SK-N-SH (cell line): ENCODE measurements around the gene CAPZA2. TPM values are rescaled to one million over a fixed set of nuclear protein-coding genes. Genes with fewer than 3 reads are reported as not detected.
"Not testable (repeated sequence)": the region's sequence is repeated elsewhere in the genome, so short reads cannot be mapped to it uniquely, and the experiment has no call there.

ENCODE experiments used
- CTCF ChIA-PET: fragments of 300-600, 350-600 bp; formaldehyde crosslinking; extraction: SDS; loops from one replicate; lab custom pipeline; 2021; lab: Yijun Ruan, JAX
- POLR2A ChIA-PET: fragments of 350-600 bp; sonication (Branson Sonifier 250); formaldehyde crosslinking; extraction: SDS; loops from one replicate; lab custom pipeline; 2020; ENCODE audit warnings: antibody characterized with exemption, inconsistent platforms; lab: Yijun Ruan, JAX
- DNase-seq: peaks from one replicate; pipeline ENCODE4 v3.0.0; 2012
- H2AFZ ChIP-seq: fragments of 200-600 bp; sonication (generic); 2 replicates; pipeline ENCODE4 v1.8.1; 2016; ENCODE audit warnings: antibody characterized with exemption, mild to moderate bottlenecking, low read depth
- H3F3A ChIP-seq: fragments of 200-600 bp; sonication (generic); replicated peaks from 2 replicates; pipeline ENCODE3; 2016; ENCODE audit warnings: antibody characterized with exemption, mild to moderate bottlenecking; ENCODE audit not compliant: insufficient read depth
- H3K27ac ChIP-seq, 2 experiments: fragments of 200-500 bp in 1 of 2; fragments of 200-600 bp in 1 of 2; sonication (Bioruptor generic) in 1 of 2; sonication (generic), shearing (Covaris generic) in 1 of 2; 2 replicates each; pipeline versions ENCODE4 v1.5.1 to v1.6.1; 2014 to 2016; ENCODE audit warnings: low read depth in 2 of 2, inconsistent platforms in 1 of 2, low read length in 1 of 2, mild to moderate bottlenecking in 1 of 2, mixed read lengths in 1 of 2
- H3K27me3 ChIP-seq: fragments of 200-600 bp; sonication (generic), shearing (Covaris generic); 2 replicates; pipeline ENCODE4 v1.6.1; 2016; ENCODE audit warnings: mixed run types; ENCODE audit not compliant: insufficient read depth
- H3K36me3 ChIP-seq, 2 experiments: fragments of 200-500 bp in 1 of 2; fragments of 200-600 bp in 1 of 2; sonication (Bioruptor generic) in 1 of 2; sonication (generic) in 1 of 2; replicated peaks in 1 of 2; 2 replicates each; pipeline versions ENCODE3 to v1.5.1; 2014 to 2016; ENCODE audit warnings: low read length in 1 of 2, mild to moderate bottlenecking in 1 of 2; ENCODE audit not compliant: insufficient read depth in 2 of 2, control insufficient read depth in 1 of 2
- H3K4me1 ChIP-seq, 2 experiments: fragments of 200-500 bp in 1 of 2; fragments of 200-600 bp in 1 of 2; sonication (Bioruptor generic) in 1 of 2; sonication (generic), shearing (Covaris generic) in 1 of 2; 2 replicates each; pipeline versions ENCODE4 v1.5.1 to v1.6.1; 2014 to 2016; ENCODE audit warnings: low read depth in 1 of 2, low read length in 1 of 2, mixed run types in 1 of 2; ENCODE audit not compliant: insufficient read depth in 2 of 2, control insufficient read depth in 1 of 2
- H3K4me2 ChIP-seq: fragments of 200-600 bp; sonication (generic), shearing (Covaris generic); 2 replicates; pipeline ENCODE4 v1.6.1; 2017; ENCODE audit warnings: mixed run types
- H3K4me3 ChIP-seq, 2 experiments: fragments of 200-500 bp in 1 of 2; fragments of 200-600 bp in 1 of 2; sonication (Bioruptor generic) in 1 of 2; sonication (generic), shearing (Covaris generic) in 1 of 2; 2 replicates each; pipeline versions ENCODE4 v1.5.1 to v1.8.1; 2014 to 2016; ENCODE audit warnings: low read depth in 2 of 2, inconsistent platforms in 1 of 2, low read length in 1 of 2, mild to moderate bottlenecking in 1 of 2, mixed read lengths in 1 of 2, moderate library complexity in 1 of 2
- H3K79me2 ChIP-seq: fragments of 200-600 bp; sonication (generic); 2 replicates; pipeline ENCODE4 v1.8.1; 2017; ENCODE audit warnings: mild to moderate bottlenecking; ENCODE audit not compliant: insufficient read depth
- H3K9ac ChIP-seq: fragments of 200-600 bp; sonication (generic); 2 replicates; pipeline ENCODE4 v1.6.1; 2017; ENCODE audit warnings: mixed run types
- H3K9me2 ChIP-seq: fragments of 200-600 bp; sonication (generic); 2 replicates; pipeline ENCODE4 v1.6.1; 2017; ENCODE audit warnings: mixed run types
- H3K9me3 ChIP-seq: fragments of 200-600 bp; sonication (generic); 2 replicates; pipeline ENCODE4 v1.6.1; 2017; ENCODE audit warnings: mixed run types, mild to moderate bottlenecking, moderate library complexity
- H4K20me1 ChIP-seq: fragments of 200-600 bp; sonication (generic); 2 replicates; pipeline ENCODE4 v1.6.1; 2017; ENCODE audit warnings: mild to moderate bottlenecking, mixed run types; ENCODE audit not compliant: insufficient read depth
- MAX ChIP-seq: IDR thresholded peaks from 2 replicates; pipeline ENCODE4 v1.4.0; 2012; ENCODE audit warnings: low read depth
- MXI1 ChIP-seq: IDR thresholded peaks from 2 replicates; pipeline ENCODE4 v1.6.1; 2012; ENCODE audit warnings: mild to moderate bottlenecking, low read depth, low read length, improper control_type of control experiment
- NFIC ChIP-seq: IDR thresholded peaks from 2 replicates; pipeline ENCODE4 v1.4.0; 2012; ENCODE audit warnings: borderline replicate concordance
- RCOR1 ChIP-seq: fragments of 150-350 bp; IDR thresholded peaks from 2 replicates; pipeline ENCODE4 v1.6.1; 2017; ENCODE audit warnings: antibody characterized with exemption, low read length
- REST ChIP-seq: IDR thresholded peaks from 2 replicates; pipeline ENCODE4 v1.6.1; 2012; ENCODE audit warnings: mild to moderate bottlenecking, low read depth, low read length, moderate library complexity
- SIN3A ChIP-seq: IDR thresholded peaks from 2 replicates; pipeline ENCODE4 v1.6.1; 2012; ENCODE audit warnings: low read depth, mild to moderate bottlenecking, low read length, moderate library complexity, borderline replicate concordance
- SMC3 ChIP-seq: IDR thresholded peaks from 2 replicates; pipeline ENCODE4 v1.6.1; 2012; ENCODE audit warnings: low read depth, low read length, improper control_type of control experiment
- YY1 ChIP-seq: IDR thresholded peaks from 2 replicates; pipeline ENCODE4 v1.4.0; 2012; ENCODE audit warnings: low read depth, mild to moderate bottlenecking
- ZBTB33 ChIP-seq: IDR thresholded peaks from 2 replicates; pipeline ENCODE4 v1.4.0; 2012; ENCODE audit warnings: low read depth, borderline replicate concordance
- WGBS: methylation state at CpG from one replicate; pipeline ENCODE4 v1.1.6; 2017; ENCODE audit warnings: low lambda C conversion rate; 5-methylcytosine and 5-hydroxymethylcytosine counted together
- polyA plus RNA-seq, 3 experiments: library from polyadenylated mRNA; depleted of rRNA; stranded (reverse); fragments of >200 nt; gene quantifications; 2 replicates each; pipeline ENCODE4 v1.2.3, GENCODE V29; 2012
- TF ChIP-seq, protein P1 (sequence below): fragments of 150-350 bp; IDR thresholded peaks from 2 replicates; pipeline ENCODE4 v1.6.1; 2016; ENCODE audit warnings: mild to moderate bottlenecking, low read depth, low read length
- TF ChIP-seq, protein P2 (sequence below): fragments of 200-600 bp; sonication (generic); IDR thresholded peaks from 2 replicates; pipeline ENCODE4 v1.6.1; 2017; ENCODE audit warnings: antibody characterized with exemption, mild to moderate bottlenecking, moderate library complexity

The CAPZA2 gene
- polyA plus RNA-seq, 1 of the 3 experiments (the other 2 are of a cell fraction): 44.6 TPM

- Histone ChIP-seq H3K79me2 (peaks cover 85% of the 10 kb centered on the region), H3K9me3 (no peaks in the 10 kb centered on the region), H3K4me2 (no peak overlapping the region)
- TF ChIP-seq NFIC (no peak), MXI1 (no peak), RCOR1 (no peak)
- TF ChIP-seq, all 33 proteins: peak for 0
- Histone ChIP-seq H3K27me3 (no peaks in the 10 kb centered on the region), H4K20me1 (no peaks in the 10 kb centered on the region), H3K9ac (no peak overlapping the region), H3K36me3 (peaks cover 0 to 3% of the 10 kb centered on the region in 2 experiments), H3F3A (peaks cover 2% of the 10 kb centered on the region), H3K4me1 (peaks cover 13 to 17% of the 10 kb centered on the region in 2 experiments; a peak in 3 of 4 replicates), H3K27ac (no peak overlapping the region), H3K4me3 (no peak overlapping the region), H2AFZ (no peak overlapping the region), H3K9me2 (no peaks in the 10 kb centered on the region)
- CTCF ChIA-PET: interaction anchor here (1.8 to 3.1 kb wide), 4 partner anchors 10 to 170 kb away, joined by 4 to 14 read pairs (median 8); no protein-coding TSS in a partner anchor
- POLR2A ChIA-PET: no interaction called here
- WGBS: 85% methylated on average over 2 of the region's 2 CpGs
- DNase-seq: no peak
These were observed 95.5 kb downstream of the CAPZA2 start for GRCh38 chr7:116957874-116958273.

DNA sequence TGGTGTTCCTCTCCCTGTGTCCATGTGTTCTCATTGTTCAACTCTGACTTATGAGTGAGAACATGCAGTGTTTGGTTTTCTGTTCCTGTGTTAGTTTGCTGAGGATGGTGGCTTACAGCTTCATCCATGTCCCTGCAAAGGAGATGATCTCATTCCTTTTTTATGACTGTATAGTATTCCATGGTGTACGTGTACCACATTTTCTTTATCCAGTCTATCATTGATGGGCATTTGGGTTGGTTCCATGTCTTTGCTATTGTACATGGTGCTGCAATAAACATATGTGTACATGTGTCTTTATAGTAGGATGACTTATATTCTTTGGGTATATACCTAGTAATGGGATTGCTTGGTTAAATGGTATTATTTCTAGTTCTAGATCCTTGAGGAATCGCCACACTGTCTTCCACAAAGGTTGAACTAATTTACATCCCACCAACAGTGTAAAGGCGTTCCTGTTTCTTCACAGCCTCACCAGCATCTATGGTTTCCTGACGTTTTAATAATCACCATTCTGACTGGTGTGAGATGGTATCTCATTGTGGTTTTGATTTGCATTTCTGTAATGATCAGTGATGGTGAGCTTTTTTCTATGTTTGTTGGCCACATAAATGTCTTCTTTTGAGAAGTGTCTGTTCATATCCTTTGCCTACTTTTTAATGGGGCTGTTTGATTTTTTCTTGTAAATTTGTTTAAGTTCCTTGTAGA is 99.7 kb downstream of the CAPZA2 start:
- H3K9me2 ChIP-seq, POLR2A ChIA-PET, H3K4me2 ChIP-seq, H3K27me3 ChIP-seq, H3K9me3 ChIP-seq, H3K9ac ChIP-seq, H3K4me3 ChIP-seq, H3K36me3 ChIP-seq, H3F3A ChIP-seq, H2AFZ ChIP-seq, H4K20me1 ChIP-seq, H3K4me1 ChIP-seq, DNase-seq, H3K27ac ChIP-seq: not testable (repeated sequence)
- 94% methylated on average over 4 of the region's 4 CpGs for WGBS
- CTCF ChIA-PET: interaction anchor here (0.8 to 1.3 kb wide), 3 partner anchors 23 to 32 kb away, joined by 3 to 4 read pairs (median 4); no protein-coding TSS in a partner anchor
- H3K79me2 ChIP-seq: peaks cover 92% of the 10 kb centered on the region

GRCh38 chr7:116963234-116963633 is 100.8 kb downstream of the CAPZA2 start:
- Histone ChIP-seq H3K4me2 (no peak overlapping the region), H3K27me3 (no peaks in the 10 kb centered on the region), H3F3A (no peaks in the 10 kb centered on the region), H3K4me3 (no peak overlapping the region), H3K79me2 (peaks cover 87% of the 10 kb centered on the region), H3K27ac (no peak overlapping the region), H3K9me2 (no peaks in the 10 kb centered on the region), H3K4me1 (peaks cover 0 to 3% of the 10 kb centered on the region in 2 experiments; a peak in 1 of 4 replicates), H2AFZ (no peak overlapping the region), H3K9ac (no peak overlapping the region), H3K9me3 (no peaks in the 10 kb centered on the region), H4K20me1 (no peaks in the 10 kb centered on the region), H3K36me3 (no peaks in the 10 kb centered on the region)
- DNase-seq: no peak
- ChIA-PET POLR2A (no interaction called here), CTCF (interaction anchor here (0.8 to 1.0 kb wide), 2 partner anchors 33 to 152 kb away, joined by 3 to 4 read pairs; no protein-coding TSS in a partner anchor)
- TF ChIP-seq ZBTB33 (no peak), REST (no peak), SMC3 (no peak), YY1 (no peak), MAX (no peak), SIN3A (no peak)
- TF ChIP-seq, protein P1, sequence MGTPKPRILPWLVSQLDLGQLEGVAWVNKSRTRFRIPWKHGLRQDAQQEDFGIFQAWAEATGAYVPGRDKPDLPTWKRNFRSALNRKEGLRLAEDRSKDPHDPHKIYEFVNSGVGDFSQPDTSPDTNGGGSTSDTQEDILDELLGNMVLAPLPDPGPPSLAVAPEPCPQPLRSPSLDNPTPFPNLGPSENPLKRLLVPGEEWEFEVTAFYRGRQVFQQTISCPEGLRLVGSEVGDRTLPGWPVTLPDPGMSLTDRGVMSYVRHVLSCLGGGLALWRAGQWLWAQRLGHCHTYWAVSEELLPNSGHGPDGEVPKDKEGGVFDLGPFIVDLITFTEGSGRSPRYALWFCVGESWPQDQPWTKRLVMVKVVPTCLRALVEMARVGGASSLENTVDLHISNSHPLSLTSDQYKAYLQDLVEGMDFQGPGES: no peak
- TF ChIP-seq, protein P2, sequence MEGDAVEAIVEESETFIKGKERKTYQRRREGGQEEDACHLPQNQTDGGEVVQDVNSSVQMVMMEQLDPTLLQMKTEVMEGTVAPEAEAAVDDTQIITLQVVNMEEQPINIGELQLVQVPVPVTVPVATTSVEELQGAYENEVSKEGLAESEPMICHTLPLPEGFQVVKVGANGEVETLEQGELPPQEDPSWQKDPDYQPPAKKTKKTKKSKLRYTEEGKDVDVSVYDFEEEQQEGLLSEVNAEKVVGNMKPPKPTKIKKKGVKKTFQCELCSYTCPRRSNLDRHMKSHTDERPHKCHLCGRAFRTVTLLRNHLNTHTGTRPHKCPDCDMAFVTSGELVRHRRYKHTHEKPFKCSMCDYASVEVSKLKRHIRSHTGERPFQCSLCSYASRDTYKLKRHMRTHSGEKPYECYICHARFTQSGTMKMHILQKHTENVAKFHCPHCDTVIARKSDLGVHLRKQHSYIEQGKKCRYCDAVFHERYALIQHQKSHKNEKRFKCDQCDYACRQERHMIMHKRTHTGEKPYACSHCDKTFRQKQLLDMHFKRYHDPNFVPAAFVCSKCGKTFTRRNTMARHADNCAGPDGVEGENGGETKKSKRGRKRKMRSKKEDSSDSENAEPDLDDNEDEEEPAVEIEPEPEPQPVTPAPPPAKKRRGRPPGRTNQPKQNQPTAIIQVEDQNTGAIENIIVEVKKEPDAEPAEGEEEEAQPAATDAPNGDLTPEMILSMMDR: no peak
